ENCODE data around the gene DDI2.

Gene DDI2

GRCh38 chr1:15605398-15606383, 11.6 kb upstream of the DDI2 start:
- no peak for DNase-seq

GRCh38 chr1:15609631-15610030, 7.6 kb upstream of the DDI2 start:
- no peak for DNase-seq

DNA sequence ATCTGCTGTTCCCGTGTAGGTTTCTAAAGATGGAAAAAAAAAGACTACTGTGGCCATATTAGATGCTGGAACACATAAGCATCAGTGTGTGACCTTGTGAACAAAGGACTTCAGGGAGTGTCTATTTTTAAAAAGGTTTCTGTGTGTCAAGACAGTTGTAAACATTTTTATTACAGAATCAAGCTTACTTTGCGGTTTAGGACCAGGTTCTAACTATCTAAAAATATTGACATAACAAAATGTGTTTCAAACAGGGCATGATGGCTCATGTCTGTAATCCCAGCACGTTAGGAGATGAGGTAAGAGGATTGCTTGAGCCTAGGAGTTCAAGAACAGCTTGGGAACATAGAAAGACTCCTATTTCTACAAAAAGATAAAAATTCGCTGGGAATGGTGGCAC, 7.1 kb upstream of the DDI2 start:
- DNase-seq: no peak

DNA sequence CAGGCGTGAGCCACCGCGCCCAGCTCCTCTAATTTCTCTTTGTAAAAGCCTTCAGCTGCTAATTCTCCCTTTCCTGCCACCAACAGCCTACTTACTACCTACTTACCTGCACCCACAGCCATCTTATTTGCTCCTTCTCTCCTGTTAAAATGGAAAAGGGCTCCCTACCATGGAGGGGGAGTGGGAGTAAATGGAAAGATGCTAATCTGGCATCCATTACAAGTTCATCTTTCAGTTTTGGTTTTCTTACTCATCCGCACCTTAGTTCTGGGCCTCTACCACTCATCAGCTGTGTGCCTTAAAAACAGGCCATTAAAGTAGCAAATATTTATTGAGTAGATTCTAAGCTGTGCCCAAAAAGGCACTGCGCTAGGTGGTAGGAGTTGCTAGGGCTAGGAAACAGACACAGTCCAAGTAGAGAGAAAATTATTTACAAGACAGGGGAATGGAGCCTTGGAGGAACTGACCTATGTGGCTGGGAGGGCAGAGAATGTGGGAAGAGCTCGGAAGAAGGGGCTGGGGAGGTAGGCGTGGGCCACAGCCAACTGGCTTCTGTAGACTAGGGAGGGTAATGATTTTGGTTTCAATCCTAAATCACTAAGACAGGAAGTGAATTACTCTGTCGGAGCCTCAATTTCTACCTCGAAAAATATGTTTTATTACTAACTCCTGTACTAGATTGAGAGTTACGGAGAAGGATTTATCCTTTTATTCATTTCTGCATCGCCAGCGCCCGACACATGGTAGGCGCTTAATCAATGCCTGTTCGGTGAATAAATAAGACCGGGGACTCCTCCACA, 685 bp upstream of the DDI2 start:
- DNase-seq: no peak

GRCh38 chr1:15618077-15618654, 908 bp downstream of the DDI2 start:
- no peak for DNase-seq

GRCh38 chr1:15618655-15619525, 1.6 kb downstream of the DDI2 start:
- no peak for DNase-seq

- DNase-seq: no peak
Observed at GRCh38 chr1:15620155-15620545, 2.9 kb downstream of the DDI2 start.

DNA sequence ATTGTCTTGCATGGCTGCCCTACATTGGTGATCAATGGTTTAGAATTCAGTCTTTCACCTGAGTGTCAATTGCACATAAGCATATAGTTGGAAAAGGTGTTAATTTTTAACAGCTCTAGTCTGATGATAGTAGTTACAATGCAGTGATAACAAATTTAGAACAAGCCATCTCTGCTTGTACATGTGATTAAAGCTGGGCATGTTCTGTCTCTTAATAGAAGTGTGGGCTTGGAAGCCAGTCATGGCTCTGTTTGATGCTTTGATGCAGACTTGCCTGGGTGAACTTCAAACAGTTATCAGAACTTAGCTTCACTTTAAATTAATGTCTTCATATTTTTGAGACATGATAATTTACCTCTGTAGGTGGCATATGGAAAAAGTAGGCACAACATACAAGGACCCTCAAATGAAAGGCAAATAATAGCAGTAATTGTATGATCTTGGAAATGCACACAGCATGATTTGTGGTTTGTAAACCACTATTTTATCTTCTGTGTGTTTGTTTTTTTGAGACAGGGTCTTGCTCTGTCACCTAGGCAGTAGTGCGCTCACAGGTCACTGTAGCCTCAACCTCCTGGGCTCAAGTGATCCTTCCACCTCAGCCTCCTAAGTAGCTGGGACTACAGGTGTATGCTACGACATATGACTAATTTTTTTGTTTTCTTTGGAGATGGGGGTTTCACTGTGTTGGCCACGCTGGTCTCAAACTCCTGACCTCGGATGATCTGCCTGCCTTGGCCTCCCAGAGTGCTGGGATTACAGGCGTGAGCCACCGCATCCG, 3.8 kb downstream of the DDI2 start:
- DNase-seq: no peak

GRCh38 chr1:15621975-15622374, 4.7 kb downstream of the DDI2 start:
- DNase-seq: no peak

DNA sequence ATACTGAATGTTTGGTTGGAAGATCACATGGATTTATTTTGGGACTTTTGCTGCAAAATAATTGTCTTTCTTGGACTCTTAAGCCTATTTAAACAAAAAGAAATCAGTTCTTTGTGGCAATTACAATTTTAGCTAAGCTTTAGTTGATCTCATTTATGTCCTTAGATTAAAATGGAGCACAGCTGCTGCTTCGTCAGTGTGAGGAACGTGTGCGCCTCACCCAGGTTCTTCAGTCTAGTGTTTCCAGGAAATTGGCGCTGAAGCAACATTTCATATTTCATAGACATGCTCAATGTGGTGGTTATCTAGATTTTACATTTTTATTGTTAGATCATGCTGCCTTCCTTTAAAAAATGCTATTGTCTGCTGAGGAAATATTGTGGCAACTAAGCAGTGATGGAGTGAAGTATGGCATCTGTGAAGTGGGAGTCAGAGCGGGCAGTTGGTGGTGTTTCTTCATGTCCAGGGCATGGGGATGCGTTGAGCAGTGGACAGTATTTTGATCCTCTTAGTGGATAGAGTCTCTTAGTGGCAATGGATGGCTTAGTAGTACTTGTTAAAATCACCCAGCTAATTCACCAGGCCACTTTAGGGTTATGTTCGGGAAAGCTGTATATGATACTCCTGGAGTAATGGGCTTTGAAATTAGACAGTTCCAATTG, 5.6 kb downstream of the DDI2 start:
- DNase-seq: no peak

GRCh38 chr1:15623435-15623834, 6.2 kb downstream of the DDI2 start:
- no peak for DNase-seq

GRCh38 chr1:15624133-15624714, 7.0 kb downstream of the DDI2 start:
- DNase-seq: no peak

GRCh38 chr1:15625056-15625917, 8.0 kb downstream of the DDI2 start:
- DNase-seq: no peak

- no peak for DNase-seq
Observed at GRCh38 chr1:15626269-15626950, 9.2 kb downstream of the DDI2 start.

DNA sequence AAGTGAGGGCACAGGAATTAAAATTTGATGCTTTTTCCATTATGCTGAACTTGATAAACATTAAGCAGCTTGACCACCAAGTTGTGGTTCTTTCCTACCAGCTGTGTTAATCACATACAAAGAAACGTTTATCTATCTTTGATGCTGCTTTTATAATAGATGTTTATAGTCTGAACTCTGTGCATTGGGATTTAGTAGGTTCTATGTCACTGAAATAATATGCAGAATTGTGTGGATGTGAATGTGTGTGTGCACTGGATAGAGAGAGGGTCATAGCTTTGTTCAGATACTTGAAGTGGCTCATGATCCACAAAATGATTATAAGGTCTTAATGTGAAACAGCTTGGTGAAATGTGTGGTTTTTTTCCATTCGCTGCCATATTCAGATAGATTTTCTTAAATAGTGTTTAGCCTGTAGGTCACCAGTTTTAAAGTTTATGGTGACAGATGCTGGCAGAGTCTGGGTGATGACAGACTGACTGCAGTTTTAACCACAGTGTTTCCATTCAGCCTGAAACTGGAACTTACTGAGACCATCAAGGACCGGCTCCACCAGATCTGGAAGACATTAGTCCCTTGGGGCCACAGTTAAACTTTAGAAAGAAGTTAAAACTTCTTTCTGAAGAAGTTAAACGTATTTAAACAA, 10.2 kb downstream of the DDI2 start:
- DNase-seq: no peak

- DNase-seq: no peak
Observed at GRCh38 chr1:15628003-15628402, 10.7 kb downstream of the DDI2 start.

DNA sequence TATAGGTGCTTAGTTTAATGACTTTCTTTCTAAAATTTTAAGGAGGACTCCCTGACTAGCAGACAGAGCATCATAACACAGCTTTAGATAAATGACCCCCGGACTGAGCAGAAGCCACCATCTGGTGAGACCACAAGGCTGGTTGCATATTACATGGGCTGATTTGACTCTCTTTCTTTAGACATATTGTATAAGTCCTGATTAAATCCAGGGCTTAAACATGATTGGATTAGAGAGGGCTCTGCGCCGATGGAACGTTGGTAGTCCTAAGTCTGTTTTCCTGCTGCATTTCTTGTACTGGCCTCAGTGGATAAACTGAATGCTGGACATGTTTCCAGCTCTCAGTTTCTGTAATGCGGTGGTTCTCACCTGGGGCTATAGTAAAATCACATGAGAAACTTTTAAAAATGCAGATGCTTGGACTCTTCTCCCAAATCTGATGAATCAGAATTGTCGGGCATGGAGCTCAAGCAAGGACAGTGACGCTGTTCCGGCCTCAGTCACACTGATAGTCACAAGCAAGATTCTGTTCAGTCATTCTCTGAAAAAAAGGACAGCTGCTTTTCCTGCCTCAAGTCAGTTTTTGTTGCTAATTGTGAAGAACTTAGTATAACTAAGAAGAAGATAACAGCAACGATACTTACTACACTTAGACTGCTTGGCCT, 16.6 kb downstream of the DDI2 start:
- DNase-seq: no peak

DNA sequence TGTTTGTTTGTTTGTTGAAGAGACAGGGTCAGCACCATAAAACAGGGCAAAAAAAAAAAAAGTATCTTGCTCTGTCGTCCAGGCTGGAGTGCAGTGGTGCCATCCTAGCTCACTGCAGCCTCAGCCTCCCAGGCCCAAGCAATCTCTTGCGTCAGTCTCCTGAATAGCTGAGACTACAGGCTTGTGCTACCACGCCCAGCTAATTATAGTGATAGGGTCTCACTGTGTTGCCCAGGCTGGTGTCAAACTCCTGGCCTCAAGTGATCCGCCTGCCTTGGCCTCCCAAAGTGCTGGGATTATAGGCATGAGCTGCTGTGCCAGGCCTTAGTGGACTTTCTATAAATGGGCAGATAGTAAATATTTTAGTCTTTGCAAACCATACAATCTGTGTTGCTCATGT, 19.2 kb downstream of the DDI2 start:
- DNase-seq: no peak
